ENCODE measurements around the gene GET4.

The GET4 gene

GRCh38 chr7:884191-885003 lies 8.0 kb downstream of the GET4 start:
- no peak for DNase-seq (ENCODE audit: low read depth)
- TF ChIP-seq, protein P1, sequence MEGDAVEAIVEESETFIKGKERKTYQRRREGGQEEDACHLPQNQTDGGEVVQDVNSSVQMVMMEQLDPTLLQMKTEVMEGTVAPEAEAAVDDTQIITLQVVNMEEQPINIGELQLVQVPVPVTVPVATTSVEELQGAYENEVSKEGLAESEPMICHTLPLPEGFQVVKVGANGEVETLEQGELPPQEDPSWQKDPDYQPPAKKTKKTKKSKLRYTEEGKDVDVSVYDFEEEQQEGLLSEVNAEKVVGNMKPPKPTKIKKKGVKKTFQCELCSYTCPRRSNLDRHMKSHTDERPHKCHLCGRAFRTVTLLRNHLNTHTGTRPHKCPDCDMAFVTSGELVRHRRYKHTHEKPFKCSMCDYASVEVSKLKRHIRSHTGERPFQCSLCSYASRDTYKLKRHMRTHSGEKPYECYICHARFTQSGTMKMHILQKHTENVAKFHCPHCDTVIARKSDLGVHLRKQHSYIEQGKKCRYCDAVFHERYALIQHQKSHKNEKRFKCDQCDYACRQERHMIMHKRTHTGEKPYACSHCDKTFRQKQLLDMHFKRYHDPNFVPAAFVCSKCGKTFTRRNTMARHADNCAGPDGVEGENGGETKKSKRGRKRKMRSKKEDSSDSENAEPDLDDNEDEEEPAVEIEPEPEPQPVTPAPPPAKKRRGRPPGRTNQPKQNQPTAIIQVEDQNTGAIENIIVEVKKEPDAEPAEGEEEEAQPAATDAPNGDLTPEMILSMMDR (IDR thresholded peaks at IDR 0.05; ENCODE audit: control insufficient read depth, insufficient read depth, low read depth, low read length, missing control alignments): no peak
- no peak overlapping the region for H3K4me3 ChIP-seq (ENCODE audit: control insufficient read depth, low read depth, low read length)

DNA sequence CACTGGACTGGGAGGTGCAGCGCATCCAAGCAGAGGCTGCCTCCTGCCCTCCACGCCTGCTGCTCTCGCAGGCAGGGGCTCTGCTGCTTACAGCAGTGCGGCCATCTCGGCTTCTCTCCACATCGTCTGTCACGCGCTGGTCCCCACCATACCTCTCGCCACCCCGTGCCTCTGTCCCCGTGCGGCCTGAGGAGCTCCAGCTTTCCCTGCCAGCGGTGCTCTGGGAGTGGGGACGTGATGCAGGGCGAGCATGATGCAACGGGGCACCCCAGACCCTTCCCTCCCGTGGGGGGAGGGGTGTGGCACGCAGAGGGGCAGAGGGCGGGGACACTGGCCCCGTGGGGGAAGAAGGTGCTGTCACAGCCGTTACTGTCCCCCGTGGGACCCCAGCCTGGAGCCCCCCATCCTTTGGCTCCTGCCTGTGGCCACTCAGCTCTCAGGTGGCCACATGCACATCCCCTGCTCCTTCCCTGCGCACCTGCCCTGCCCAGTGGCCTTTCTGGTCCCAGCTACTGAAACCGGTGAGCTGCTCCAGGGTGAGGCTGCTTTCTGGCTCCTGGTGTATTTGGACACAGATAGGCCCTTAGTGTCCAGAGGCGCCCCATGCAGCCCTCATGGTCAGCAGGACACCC lies 9.0 kb downstream of the GET4 start:
- no peak overlapping the region for H3K4me3 ChIP-seq (ENCODE audit: control insufficient read depth, low read depth, low read length)
- TF ChIP-seq, protein P1 (IDR thresholded peaks at IDR 0.05; ENCODE audit: control insufficient read depth, insufficient read depth, low read depth, low read length, missing control alignments): no peak
- no peak for DNase-seq (ENCODE audit: low read depth)

- TF ChIP-seq, protein P1 (IDR thresholded peaks at IDR 0.05; ENCODE audit: control insufficient read depth, insufficient read depth, low read depth, low read length, missing control alignments): no peak
- no peak overlapping the region for H3K4me3 ChIP-seq (ENCODE audit: control insufficient read depth, low read depth, low read length)
- DNase-seq (ENCODE audit: low read depth): no peak
Measured at GRCh38 chr7:885893-886625, 9.7 kb downstream of the GET4 start.

GRCh38 chr7:886626-887487 lies 10.5 kb downstream of the GET4 start:
- TF ChIP-seq, protein P1 (IDR thresholded peaks at IDR 0.05; ENCODE audit: control insufficient read depth, insufficient read depth, low read depth, low read length, missing control alignments): no peak
- H3K4me3 ChIP-seq (ENCODE audit: control insufficient read depth, low read depth, low read length): no peak overlapping the region
- DNase-seq (ENCODE audit: low read depth): no peak

DNA sequence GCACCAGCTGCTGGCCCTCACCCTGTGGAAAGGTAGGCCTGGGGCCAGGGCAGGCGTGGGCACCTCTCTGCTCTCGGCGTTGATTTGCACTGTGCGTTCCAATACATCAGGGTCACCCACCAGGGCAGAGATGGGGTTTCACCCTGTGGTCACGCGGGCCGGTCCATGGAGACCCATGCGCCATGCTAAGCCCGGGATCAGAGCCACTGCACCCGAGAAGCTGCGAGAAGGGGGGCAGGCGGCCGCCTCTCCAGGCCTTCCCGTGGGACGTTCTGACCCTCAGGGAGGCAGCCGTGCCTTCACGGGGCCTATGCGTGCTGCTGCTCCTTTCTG lies 11.1 kb downstream of the GET4 start:
- TF ChIP-seq, protein P1 (IDR thresholded peaks at IDR 0.05; ENCODE audit: control insufficient read depth, insufficient read depth, low read depth, low read length, missing control alignments): no peak
- no peak overlapping the region for H3K4me3 ChIP-seq (ENCODE audit: control insufficient read depth, low read depth, low read length)
- no peak for DNase-seq (ENCODE audit: low read depth)
